Measurements from ENCODE around the gene RHOBTB1.

Gene RHOBTB1

DNA sequence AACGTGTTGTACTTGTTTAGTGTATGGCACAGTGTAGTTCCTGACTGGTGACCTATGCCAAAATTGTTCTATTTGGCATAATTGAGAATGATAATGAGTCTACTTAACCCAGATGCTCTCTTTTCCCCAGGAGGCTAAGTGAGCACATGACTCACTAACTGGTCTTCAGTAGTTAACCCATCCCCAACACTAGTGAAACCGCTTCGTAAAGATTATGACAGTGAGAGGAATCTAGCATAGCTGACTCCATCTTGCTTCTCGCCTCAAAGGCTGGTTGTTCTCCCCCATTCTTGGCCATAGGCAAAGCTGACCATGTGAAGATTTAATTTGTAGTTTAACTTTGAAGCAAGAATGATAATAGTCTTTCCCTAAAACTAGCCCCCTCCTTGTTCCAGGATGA lies 118.5 kb downstream of the RHOBTB1 start:
- no peak overlapping the region for H3K4me3 ChIP-seq (ENCODE audit: low read depth, low read length)

DNA sequence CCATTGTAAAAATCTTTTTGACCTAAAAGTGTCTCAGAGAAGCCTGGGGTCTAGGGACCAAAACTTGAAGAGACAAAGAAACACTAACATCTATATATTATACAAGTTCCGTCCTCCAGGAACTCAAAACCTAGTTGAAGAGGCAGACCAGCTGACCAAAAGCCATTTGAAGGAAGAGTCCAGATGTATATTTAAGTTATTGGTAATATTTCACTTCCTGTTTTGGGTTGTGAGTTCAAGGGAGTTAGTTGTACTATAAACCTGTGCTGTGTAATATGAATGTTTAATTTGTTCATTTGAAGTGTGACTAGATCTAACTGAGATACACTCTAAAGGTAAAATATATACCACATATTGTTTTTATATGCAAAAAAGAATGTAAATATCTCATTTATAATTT lies 120.7 kb downstream of the RHOBTB1 start:
- H3K4me3 ChIP-seq (ENCODE audit: low read depth, low read length), result no peak overlapping the region

DNA sequence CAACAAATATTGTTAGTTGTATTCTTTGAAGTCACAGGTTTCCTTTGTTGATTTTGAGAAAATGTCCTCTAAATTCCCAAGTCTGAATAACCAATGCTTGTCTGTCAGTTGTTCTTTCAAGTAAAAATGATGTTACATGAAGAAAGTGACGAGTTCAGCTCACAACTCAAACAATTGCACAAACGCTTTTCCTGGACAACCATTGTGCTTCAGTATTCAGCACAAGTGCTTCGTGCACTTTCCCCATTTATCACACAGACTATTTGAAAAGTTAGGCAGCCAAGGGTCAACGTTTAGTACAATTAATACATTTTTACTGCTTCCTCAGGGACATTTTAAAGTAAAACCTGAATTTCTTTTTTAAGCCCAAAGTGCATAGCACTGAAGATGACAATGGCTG lies 121.2 kb downstream of the RHOBTB1 start:
- H3K4me3 ChIP-seq (ENCODE audit: low read depth, low read length), result no peak overlapping the region

DNA sequence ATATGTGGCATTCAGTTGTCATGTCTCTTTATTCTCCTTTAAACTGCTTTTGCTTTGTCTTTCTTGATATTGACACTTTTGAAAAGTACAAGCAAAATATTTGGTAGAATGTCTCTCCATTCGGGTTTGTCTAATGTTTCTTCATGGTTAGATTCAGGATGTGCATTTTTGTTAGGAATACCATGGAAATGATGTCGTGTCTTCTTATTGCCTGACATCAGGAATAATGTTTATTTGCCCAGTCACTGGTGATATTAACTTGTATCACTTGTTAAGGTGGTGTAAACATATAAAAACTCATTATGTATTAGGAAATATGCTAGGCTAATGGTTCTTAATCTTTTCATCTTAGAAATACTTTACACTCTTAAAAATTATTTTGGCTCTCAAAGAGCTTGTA lies 122.3 kb downstream of the RHOBTB1 start:
- no peak overlapping the region for H3K4me3 ChIP-seq (ENCODE audit: low read depth, low read length)

DNA sequence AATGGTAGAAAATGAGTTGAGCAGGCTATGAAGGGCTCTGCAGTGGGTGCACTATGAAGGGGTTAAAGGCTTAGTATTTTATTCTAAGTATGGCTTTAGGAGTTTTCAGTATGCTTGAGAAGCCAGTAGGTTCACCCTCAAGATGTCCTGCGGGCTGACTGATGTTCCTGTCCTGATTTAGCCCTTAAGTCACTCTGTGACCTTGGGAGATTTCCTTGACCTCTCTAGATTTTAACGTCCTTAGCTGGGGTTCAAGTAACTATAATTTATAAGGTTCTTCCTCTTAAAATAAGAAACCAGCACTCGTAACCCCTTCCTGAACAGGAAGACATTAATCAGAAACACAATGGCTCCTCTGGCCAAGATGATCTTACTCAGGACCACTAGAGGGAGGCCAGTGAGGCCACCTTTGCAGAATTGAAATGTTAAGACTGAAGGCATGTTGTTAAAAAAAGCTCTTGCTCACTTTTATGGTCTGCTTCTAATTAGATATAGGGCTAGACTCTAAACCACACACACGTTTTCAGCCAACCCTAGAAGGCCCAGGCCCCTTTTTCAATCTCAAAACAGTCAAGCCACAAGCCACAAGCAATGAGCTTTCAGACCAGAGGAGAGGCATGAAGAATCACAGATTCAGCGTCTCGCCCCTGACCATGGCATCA lies 123.8 kb downstream of the RHOBTB1 start:
- no peak overlapping the region for H3K4me3 ChIP-seq (ENCODE audit: low read depth, low read length)

Data from iPS-11a (cell line).